Medulla oblongata (tissue), 1 donor: ENCODE data around the gene WDR93.
"Not testable (repeated sequence)": the region's sequence is repeated elsewhere in the genome, so short reads cannot be mapped to it uniquely, and the experiment has no call there.

Experiments
- DNase-seq: peaks from one replicate; pipeline ENCODE4 v3.0.0-alpha.2; 2015; ENCODE audit errors: extremely low spot score

Gene WDR93

DNA sequence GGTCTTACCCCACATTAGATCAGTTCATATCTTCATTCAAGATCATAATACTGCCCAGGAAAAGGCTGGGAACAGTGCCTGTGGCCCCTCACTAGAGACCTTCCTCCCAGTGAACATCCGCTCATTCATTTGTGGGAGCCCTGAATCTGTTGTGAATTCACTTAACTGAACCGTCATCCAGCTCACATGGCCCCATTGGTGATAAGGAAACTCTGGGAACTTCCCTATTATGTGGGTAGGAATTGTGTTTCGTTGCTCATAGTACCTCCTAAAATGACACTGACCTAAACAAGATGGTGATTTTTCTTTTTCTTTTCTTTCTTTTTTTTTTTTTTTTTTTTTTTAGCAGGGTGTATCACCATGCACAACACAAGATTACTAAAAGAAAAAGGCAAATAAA is 78.8 kb downstream of the WDR93 start:
- no peak for DNase-seq

DNA sequence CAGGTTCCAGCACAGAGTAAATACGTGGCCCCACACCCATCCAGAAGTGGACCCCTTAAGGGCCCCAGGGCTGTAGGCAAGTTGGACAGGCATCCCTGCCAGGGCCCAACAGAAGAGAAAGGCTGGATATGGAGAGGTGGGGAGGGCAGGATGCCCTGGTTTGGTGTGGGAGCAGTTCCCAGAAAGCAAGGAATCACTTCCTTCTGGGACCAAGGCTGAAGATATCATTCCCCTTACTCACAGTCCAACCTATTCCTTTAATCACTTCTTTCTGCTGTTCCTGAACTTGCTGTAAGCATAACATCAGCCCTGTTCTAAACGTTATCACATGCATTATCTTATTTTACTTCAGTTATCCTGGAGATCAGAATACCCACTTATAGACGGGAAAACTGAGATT is 79.4 kb downstream of the WDR93 start:
- DNase-seq, result no peak

DNA sequence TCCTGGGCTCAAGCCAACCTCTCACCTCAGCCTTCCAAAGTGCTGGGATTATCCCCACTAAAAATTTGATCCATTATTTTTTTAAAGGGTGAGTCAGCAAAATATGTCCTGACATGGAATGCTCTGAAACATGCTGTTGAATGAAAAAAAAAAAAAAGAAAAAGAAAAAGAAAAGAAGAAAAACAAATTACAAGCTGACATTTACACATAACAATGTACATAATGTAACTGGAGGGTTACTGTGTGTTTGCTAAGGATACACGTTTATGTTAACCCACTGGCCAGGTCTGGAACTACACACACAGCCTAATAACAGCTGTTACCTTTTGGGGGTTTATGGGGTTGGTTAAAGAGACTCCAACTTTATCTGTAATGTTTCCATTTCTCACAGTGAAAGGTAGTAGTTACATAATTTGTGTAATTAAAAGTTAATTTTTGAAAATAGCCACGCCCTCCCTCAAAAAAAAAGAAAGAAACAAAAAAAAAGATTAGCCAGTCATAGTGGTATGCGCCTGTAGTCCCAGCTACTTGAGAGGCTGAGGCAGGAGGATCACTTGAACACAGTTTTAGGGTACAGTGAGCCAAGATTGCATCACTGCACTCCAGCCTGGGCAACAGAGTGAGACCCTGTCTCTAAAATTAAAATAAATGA is 82.4 kb downstream of the WDR93 start:
- no peak for DNase-seq

DNA sequence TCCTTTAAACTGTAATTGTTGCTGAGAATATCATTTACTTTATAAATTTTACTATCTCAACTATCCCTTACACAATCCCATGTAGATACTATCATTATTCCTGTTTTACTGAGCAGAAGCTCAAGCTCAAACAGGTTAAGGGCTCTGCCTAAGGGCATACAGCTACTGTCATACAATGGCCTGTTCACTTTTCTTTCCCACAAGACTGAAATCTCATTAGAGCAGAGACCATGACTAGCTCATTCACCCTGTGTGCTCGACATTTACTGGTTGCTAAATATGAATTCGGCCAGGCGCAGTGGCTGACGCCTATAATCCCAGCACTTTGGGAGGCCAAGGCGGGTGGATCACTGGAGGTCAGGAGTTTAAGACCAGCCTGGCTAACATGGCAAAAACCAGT is 83.9 kb downstream of the WDR93 start:
- no peak for DNase-seq

DNA sequence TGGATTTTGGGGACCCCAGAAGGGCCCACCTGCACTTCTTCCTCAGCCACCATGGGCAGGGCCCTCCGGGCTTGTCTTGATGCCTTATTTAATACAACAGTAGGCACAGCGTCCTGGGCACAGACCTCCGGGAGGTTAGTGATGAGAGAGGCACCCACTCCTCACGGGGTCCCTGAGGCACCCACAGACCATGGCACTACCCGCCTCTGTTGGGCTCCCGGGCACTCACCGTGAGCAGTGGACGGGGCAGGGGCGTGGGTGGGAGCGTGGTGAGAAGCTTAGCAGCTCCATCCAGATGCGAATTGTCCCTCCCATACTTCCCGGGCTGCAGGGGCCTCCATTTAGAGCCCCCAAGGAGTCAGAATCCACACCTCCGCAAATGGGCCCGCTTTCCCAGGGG is 85.2 kb downstream of the WDR93 start:
- no peak for DNase-seq

DNA sequence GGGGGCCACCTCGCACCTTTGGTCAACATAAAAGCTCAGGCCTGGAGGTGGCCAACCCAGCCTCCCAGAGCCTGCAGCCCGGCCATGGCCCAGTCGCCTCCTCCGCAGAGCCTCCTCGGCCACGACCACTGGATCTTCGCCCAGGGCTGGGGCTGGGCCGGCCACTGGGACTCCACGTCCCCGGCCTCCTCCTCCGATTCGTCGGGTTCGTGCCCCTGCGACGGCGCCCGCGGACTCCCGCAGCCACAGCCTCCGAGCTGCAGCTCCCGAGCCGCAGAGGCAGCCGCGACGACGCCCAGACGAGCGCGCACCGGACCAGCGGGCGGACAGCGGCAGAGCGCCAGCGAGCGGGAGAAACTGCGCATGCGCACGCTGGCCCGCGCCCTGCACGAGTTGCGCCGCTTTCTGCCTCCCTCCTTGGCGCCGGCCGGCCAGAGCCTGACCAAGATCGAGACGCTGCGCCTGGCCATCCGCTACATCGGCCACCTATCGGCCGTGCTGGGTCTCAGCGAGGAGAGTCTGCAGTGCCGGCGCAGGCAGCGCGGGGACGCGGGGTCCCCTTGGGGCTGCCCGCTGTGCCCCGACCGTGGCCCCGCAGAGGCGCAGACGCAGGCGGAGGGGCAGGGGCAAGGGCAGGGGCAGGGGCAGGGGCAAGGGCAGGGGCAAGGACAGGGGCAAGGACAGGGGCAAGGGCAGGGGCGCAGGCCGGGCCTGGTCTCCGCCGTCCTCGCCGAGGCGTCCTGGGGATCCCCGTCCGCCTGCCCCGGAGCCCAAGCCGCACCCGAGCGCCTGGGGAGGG is 85.9 kb downstream of the WDR93 start, which contains the start of gene MESP2:
MESP2 (plus strand) TSS at position 59 of the 799 bp plus-strand sequence; CDS start at position 85, 26 bp downstream.
- DNase-seq, result peak; percentile 71

DNA sequence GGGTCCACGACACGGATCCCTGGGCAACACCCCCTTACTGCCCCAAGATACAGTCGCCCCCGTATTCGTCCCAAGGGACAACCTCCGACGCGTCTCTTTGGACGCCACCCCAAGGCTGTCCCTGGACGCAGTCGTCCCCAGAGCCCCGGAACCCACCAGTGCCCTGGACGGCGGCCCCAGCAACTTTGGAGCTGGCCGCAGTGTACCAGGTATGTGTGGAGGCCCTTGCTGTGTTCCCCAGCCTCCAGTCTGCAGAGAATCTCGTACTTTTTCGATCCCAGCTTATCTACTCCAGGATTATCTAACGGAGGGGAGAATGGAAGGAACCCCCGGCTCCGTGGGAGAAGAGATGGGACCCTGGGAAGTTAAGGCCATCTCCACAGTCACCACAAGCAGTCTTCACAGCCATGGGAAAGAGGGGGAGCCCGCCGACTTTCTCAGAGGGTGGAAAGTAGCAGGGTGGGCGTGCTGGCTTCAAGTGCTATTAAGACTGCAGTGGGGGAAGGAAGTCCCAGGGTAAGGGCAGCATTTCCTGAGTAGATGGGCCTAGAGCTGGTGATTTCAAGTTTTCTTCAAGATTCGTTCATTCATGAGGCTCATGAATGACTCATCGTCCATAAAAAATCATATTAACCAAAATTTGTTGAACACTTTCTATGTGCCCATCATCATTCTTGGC is 86.6 kb downstream of the WDR93 start:
- no peak for DNase-seq

DNA sequence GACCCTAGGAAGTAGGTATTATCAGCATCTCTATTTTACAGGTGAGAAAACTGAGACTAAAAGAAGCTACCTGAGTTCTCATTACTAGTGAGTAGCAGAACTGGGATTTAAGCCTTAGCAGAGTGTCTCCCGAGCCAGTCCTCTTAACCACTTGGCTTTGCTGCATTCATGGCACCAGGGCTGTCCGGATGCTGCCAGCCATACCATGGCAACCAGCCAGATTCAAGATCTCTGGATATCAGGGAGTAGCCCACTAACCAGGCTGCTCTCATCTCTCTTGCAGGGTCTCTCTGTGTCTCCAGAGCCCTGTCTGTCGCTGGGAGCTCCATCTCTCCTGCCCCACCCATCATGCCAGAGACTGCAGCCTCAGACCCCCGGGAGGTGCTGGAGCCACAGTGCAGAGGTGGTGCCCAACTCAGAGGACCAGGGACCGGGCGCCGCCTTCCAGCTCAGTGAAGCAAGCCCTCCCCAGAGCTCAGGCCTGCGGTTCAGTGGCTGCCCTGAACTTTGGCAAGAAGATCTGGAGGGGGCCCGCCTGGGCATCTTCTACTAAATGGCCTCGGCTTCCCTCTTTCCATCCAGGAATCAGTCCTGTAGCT is 87.3 kb downstream of the WDR93 start:
- DNase-seq, result peak; percentile 30

DNA sequence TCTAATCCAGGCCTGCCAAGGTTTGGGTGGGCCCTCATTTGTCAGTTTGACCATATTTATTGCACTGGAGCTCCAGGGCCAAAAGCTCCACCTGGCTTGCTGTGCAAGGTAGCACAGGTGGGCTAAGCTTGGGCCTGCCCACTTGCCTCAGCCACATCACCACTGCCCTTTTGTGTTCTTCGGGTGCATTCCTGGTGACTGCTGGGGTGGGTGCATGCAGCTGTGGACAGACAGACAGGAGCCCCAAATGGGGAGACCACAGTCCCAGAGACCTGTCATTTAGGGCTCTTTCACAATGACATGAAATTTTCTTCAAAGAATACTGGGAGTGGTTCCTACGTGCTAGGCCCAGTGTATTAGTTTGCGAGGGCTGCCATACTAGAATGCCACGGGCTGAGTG is 88.2 kb downstream of the WDR93 start:
- DNase-seq, result no peak

DNA sequence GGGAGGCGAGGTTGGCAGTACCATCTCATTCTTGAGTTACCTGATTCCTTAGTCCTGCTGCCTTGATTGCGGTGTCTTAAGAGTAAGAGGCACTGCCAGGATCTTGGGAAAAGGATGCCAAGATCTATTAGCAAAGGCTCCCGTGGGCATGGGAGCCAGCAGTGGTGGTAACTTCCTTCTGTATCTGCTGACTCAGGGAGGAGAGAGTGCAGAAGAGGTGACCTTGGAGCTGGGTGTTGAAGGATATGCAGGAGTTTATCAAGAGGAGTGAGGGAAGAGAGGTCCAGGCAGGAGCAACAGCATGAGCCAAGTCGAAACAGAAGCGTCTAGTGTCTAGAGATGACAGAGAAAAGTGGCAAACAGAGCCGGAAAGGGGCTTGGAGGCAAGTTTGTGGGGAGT is 90.0 kb downstream of the WDR93 start:
- DNase-seq, result no peak

DNA sequence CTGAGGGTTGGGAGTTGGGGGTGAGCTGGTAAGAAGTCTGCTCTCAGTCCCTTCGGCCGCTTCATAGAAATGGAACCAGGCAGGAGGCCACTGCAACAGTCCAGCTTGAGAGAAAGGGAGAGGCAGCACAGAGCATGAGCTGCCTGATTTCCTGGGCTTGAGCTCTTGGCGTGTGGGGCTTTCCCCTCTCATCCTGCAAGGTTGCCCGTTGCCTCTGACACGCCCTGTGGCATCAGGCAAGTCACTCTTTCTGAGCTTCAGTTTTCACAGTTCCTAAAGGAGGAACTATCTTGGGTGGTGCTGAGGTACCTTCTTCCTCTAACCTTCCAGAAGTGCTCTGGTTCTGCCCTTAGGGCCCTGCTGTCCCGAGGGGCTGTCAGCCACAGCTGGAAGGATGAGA is 90.4 kb downstream of the WDR93 start:
- DNase-seq, result no peak

DNA sequence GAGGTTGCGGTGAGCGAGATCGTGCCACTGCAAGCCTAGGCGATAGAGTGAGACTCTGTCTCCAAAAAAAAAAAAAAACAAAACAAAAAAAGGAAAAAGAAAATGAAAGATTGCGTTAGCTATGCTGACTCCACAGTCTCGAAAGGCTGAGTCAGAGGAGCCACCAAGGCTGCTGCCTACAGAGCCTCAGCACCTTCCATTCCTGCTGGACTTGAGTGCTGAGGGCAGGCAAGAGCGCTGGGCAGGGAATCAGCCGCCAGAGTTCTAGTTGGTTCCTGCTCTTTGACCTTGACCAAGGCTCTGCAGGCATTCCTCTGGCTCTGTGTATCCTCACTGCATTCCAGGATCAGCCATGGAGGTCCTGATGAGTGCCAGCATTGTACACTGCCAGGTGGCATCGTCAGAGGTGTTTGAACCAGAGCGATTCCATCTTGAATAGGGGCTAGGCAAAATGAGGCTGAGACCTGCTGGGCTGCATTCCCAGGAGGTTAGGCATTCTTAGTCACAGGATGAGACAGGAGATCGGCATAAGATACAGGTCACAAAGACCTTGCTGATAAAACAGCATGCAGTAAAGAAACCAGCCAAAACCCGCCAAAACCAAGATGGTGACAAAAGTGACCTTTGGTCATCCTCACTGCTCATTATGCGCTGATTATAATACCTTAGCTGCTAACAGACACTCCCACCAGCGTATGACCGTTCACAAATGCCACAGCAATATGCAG is 91.4 kb downstream of the WDR93 start:
- no peak for DNase-seq

DNA sequence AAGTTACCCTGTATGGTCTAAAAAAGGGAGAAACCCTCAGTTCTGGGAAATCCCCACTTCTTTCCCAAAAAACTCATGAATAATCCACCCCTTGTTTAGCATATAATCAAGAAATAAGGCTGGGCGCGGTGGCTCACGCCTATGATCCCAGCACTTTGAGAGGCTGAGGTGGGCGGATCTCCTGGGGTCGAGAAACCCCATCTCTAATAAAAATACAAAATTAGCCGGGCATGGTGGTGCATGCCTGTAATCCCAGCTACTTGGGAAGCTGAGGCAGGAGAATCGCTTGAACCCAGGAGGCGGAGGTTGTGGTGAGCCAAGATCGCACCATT is 92.0 kb downstream of the WDR93 start:
- not testable (repeated sequence) for DNase-seq

DNA sequence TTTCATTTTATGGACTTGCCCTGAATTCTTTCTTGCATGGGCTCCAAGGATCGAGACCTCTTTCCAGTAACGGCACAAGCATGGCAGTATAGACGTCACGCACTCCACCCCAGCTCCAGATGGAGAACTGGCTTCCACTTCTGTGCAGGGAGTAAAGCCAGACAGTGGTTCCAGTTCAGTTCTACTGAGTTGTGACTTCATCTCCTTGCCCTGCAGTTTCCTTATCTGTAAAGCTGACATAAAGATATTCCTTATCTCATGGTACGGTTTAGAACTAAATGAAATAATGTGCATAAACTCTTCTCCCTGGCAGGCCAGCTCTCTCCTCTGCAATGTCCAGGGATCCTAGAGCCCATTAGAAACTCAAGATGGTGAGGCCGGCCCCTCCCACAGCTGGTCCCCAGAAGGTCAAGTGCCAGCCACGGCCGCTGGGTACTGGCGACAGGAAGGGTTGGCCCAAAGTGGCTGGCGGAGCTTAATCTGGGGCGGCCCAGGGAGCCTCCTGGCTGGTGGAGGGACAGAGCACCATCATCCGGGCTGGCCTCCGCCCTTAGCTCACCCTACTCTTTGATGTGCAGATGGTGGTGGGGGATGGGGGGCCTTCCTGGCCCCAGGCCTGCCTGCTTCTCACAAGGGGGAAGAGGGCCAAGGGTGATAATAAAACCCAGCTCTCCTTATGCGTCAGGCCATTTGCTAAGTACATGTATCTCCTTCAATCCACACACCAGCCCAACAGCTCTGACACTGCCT is 92.7 kb downstream of the WDR93 start:
- no peak for DNase-seq

DNA sequence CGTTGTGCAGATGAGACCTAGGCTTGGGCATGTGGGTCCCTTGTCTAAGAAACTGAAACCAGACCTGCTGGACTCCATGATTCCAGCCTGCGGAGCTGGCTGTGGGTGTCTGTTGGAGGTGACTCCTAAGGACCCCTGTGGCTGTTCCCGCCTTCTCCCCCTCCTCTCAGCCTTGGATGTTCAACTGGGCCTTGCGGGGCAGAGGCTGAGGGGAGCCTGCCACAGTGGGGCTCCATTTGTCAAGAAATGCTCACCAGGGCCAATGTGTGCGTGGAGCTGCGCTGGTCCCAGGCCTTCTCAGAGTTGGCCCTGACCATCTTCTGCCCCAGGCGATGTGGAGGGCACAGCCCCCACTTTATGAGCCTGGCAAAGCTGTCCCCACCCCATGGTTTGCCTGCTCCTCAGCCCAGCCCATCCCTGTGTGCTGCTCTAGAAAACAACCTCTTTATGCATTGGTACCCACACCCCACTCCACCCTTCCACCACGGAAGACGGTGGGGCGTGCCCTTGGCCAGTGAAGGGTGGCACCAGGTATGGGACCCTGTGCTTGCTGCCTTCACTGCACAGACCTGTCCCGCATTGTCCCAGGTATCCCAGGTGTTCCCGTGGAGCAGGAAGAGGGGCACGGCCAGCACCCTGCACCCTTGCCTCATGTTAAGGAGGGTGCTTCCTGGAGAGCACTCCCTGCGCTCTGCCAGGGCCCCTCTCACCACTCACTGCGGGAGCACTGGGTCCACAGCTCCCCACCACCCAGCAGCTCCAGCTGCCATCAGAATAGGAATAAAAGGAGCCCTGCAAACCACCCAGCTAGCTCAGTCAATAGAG is 93.5 kb downstream of the WDR93 start:
- DNase-seq, result no peak

DNA sequence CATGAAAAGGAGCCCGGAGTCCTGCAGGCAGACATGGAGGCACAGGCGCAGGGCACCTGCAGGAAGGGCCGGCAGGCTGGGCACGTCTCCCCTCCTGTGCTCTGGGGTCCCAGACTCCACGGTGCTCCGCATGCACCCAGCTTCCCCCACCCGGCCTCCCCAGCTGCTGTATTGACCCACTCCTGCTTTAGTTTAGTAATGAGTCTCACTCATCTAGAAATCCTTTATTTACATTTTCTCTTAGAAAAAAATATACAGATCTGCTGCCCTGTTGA is 94.0 kb downstream of the WDR93 start:
- no peak for DNase-seq

DNA sequence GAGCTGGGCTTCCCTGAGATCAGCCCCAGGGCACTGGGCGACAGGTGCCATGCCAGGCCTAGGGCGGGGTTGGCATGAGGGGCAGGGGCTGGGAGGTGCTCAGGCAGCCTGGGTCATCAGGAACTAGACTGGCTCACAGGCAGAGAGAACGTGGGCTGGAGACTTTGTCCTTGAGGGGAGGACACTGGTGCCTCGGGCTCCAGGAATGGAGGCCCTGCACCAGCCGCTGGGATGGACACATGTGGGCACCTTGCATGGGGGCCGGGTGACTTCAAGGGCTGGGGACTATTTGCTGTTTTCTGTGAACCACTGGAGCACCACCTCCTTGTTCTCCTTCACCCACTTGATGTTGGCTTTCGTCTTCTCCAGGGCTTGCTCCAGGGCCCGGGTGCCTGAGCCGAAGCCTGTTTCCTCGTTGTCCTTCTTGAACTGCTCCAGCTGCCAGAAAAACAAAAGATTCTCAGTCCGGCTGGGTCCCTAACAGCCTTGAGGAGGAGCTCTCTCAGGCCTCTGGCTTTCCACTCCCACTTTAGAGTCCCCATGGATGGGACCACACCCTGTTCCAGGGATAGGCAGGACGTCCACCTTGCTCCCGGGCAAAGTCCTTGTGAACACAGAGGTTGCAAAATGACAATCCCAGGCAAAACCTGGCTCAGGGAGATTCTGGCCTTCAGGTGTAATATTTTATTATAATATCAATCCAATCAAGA is 94.6 kb downstream of the WDR93 start:
- no peak for DNase-seq

DNA sequence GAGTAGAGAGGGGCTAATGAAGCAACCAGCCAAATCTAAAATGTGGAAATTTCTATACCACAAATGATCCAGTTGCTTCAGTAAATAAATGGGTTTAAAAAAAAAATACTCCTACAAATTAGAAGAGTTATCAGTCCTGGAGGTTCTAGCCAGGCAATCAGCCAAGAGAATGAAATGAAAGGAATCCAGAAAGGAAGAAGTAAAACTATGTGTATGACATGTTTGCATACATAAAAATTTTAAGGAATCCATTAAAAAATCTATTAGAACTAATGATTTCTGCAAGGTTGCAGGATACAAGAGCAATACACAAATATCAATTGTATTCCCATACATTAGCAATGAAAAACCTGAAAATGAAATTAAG is 95.1 kb downstream of the WDR93 start:
- DNase-seq, result no peak

DNA sequence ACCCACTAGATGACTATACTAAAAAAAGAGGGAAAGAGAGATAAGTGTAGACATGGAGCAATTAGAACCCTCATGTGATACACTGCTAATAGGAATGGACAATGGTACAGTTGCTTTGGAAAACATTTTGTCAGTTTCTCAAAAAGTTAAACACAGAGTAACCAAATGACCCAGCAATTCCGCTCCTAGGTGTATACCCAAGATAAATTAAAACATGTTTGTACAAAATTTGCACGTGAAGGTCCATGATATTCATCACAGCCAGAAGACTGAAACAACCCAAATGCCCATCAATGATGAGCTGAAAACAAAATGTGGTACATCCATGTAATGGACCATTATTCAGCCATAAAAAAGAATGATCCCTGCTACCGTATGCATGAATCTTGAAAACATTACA is 97.3 kb downstream of the WDR93 start:
- DNase-seq, result no peak

DNA sequence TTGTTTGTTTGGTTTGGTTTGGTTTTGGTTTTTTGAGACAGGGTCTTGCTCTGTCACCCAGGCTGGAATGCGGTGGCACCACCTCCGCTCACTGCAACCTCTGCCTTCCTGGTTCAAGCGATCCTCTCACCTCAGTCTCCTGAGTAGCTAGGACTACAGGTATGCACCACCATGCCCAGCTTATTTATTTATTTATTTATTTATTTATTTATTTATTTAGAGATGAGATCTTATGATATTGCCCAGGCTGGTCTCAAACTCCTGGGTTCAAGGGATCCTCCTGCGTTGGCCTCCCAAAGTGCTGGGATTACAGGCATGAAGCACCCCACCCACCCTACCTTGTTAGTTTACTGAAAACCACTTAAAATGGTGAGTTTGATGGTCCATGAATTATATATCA is 98.0 kb downstream of the WDR93 start:
- DNase-seq, result not testable (repeated sequence)
